ENCODE results near the gene FUT2. TPM values are rescaled to one million over a fixed set of nuclear protein-coding genes. Genes with fewer than 3 reads are reported as not detected.

The FUT2 gene
- total and polyA plus RNA-seq, 2 of the 13 experiments (the other 11 are each of a cell fraction or from before 2014, with no cell fraction given) = 0.07 TPM; not detected in 1

- TF ChIP-seq, protein P1, sequence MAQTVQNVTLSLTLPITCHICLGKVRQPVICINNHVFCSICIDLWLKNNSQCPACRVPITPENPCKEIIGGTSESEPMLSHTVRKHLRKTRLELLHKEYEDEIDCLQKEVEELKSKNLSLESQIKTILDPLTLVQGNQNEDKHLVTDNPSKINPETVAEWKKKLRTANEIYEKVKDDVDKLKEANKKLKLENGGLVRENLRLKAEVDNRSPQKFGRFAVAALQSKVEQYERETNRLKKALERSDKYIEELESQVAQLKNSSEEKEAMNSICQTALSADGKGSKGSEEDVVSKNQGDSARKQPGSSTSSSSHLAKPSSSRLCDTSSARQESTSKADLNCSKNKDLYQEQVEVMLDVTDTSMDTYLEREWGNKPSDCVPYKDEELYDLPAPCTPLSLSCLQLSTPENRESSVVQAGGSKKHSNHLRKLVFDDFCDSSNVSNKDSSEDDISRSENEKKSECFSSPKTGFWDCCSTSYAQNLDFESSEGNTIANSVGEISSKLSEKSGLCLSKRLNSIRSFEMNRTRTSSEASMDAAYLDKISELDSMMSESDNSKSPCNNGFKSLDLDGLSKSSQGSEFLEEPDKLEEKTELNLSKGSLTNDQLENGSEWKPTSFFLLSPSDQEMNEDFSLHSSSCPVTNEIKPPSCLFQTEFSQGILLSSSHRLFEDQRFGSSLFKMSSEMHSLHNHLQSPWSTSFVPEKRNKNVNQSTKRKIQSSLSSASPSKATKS (CRISPR knock-in tag; IDR thresholded peaks at IDR 0.05) = no peak
- TF ChIP-seq ZNF10 (CRISPR knock-in tag; IDR thresholded peaks at IDR 0.05; ENCODE audit: borderline replicate concordance, low read depth) = no peak
Measured at GRCh38 chr19:48661711-48662090, 34.1 kb upstream of the FUT2 start (continued).

- Histone ChIP-seq H3K9ac (ENCODE audit: insufficient read depth, low read depth, low read length) (no peak overlapping the region), H3K36me3 (replicated peaks in 1 of 2; ENCODE audit: control insufficient read depth in 1 of 2, insufficient read depth in 2 of 2, low read length in 2 of 2) (no peaks in the 10 kb centered on the region), H3K27ac (ENCODE audit: extremely low read length, insufficient read depth, low read length) (no peak overlapping the region), H3K9me3 (ENCODE audit: low read length) (no peaks in the 10 kb centered on the region), H3K79me2 (ENCODE audit: insufficient read depth, low read length) (no peaks in the 10 kb centered on the region), H3K4me2 (ENCODE audit: low read depth, low read length) (no peak overlapping the region), H3K4me1 (ENCODE audit: insufficient read depth, low read length) (no peaks in the 10 kb centered on the region), H3K27me3 (ENCODE audit: control insufficient read depth in 1 of 2, insufficient read depth in 2 of 2, low read length in 2 of 2) (peaks cover 1 to 6% of the 10 kb centered on the region in 2 experiments; a peak in 2 of 5 replicates), H2AFZ (ENCODE audit: low read length) (no peak overlapping the region), H4K20me1 (ENCODE audit: insufficient read depth, low read length) (no peaks in the 10 kb centered on the region), H3K4me3 (replicated peaks in 1 of 3; ENCODE audit: insufficient read depth in 1 of 3, low read depth in 2 of 3, low read length in 3 of 3) (no peak overlapping the region)
- POLR2A ChIA-PET = interaction anchor here (1.1 kb wide), 1 partner anchor 10 kb away, joined by 6 read pairs; no protein-coding TSS in a partner anchor
- BruUV-seq (replicated peaks) = no TSS peak
- FAIRE-seq (no peak), ATAC-seq (no peak), DNase-seq (ENCODE audit: low spot score) (no peak)
- CTCF ChIA-PET (ENCODE audit: low intra/inter-chr PET ratio, low total read pairs) = no interaction called here
- TF ChIP-seq MAF1 (CRISPR knock-in tag; IDR thresholded peaks at IDR 0.05; ENCODE audit: borderline replicate concordance) = no peak
- no peak for TF ChIP-seq ZBTB42 (CRISPR knock-in tag; IDR thresholded peaks at IDR 0.05)
- TF ChIP-seq KDM6A (CRISPR knock-in tag; IDR thresholded peaks at IDR 0.05; ENCODE audit: low read depth) = no peak
- no peak for TF ChIP-seq ZNF34 (CRISPR knock-in tag; IDR thresholded peaks at IDR 0.05; ENCODE audit: borderline replicate concordance)
- TF ChIP-seq ZNF484 (CRISPR knock-in tag; IDR thresholded peaks at IDR 0.05; ENCODE audit: borderline replicate concordance, low read depth) = no peak
- TF ChIP-seq, protein P2, sequence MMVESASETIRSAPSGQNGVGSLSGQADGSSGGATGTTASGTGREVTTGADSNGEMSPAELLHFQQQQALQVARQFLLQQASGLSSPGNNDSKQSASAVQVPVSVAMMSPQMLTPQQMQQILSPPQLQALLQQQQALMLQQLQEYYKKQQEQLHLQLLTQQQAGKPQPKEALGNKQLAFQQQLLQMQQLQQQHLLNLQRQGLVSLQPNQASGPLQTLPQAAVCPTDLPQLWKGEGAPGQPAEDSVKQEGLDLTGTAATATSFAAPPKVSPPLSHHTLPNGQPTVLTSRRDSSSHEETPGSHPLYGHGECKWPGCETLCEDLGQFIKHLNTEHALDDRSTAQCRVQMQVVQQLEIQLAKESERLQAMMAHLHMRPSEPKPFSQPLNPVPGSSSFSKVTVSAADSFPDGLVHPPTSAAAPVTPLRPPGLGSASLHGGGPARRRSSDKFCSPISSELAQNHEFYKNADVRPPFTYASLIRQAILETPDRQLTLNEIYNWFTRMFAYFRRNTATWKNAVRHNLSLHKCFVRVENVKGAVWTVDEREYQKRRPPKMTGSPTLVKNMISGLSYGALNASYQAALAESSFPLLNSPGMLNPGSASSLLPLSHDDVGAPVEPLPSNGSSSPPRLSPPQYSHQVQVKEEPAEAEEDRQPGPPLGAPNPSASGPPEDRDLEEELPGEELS (CRISPR knock-in tag; IDR thresholded peaks at IDR 0.05) = no peak
- no peak for TF ChIP-seq SMAD9 (CRISPR knock-in tag; IDR thresholded peaks at IDR 0.05)
- TF ChIP-seq, protein P3, sequence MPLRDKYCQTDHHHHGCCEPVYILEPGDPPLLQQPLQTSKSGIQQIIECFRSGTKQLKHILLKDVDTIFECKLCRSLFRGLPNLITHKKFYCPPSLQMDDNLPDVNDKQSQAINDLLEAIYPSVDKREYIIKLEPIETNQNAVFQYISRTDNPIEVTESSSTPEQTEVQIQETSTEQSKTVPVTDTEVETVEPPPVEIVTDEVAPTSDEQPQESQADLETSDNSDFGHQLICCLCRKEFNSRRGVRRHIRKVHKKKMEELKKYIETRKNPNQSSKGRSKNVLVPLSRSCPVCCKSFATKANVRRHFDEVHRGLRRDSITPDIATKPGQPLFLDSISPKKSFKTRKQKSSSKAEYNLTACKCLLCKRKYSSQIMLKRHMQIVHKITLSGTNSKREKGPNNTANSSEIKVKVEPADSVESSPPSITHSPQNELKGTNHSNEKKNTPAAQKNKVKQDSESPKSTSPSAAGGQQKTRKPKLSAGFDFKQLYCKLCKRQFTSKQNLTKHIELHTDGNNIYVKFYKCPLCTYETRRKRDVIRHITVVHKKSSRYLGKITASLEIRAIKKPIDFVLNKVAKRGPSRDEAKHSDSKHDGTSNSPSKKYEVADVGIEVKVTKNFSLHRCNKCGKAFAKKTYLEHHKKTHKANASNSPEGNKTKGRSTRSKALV (CRISPR knock-in tag; IDR thresholded peaks at IDR 0.05) = no peak
- TF ChIP-seq ZIK1 (CRISPR knock-in tag; IDR thresholded peaks at IDR 0.05; ENCODE audit: borderline replicate concordance, low read depth) = no peak
- no peak for TF ChIP-seq PCBP2 (optimal IDR thresholded peaks at IDR 0.05; ENCODE audit: low read depth, low read length, poor library complexity, severe bottlenecking)
- no peak for TF ChIP-seq ZNF136 (CRISPR knock-in tag; IDR thresholded peaks at IDR 0.05; ENCODE audit: low read depth)
- intact Hi-C loops (cut with micrococcal nuclease; ENCODE audit: unreplicated experiment) = no loop called here
- 10% methylated on average over 4 of the region's 4 CpGs for WGBS (ENCODE audit: low lambda C conversion rate)
- in situ Hi-C loops (cut with HindIII; ENCODE audit: extremely low pct_ligation_motif_present, low pct_unique_long_range_greater_than_20kb) = no loop called here
Measured at GRCh38 chr19:48663667-48664066, 32.1 kb upstream of the FUT2 start.
